Stomach smooth muscle (tissue), 2 donors: ENCODE results near the gene HCN3.

ENCODE experiments used
- H3K27ac ChIP-seq: one replicate; pipeline ENCODE4 v1.7.0; 2013; ENCODE audit warnings: mild to moderate bottlenecking, low read length, inconsistent platforms
- H3K27me3 ChIP-seq, 2 donors: one replicate each; pipeline ENCODE4 v1.7.0; 2013; ENCODE audit warnings: low read length in 2 of 2; ENCODE audit not compliant: insufficient read depth in 2 of 2, control insufficient read depth in 1 of 2
- H3K36me3 ChIP-seq, 2 donors: one replicate each; pipeline ENCODE4 v1.7.0; 2013; ENCODE audit warnings: low read length in 2 of 2; ENCODE audit not compliant: control insufficient read depth in 2 of 2, insufficient read depth in 2 of 2
- H3K4me1 ChIP-seq: one replicate; pipeline ENCODE4 v1.7.0; 2013; ENCODE audit warnings: low read length; ENCODE audit not compliant: control insufficient read depth, insufficient read depth
- H3K4me3 ChIP-seq, 2 donors: one replicate each; pipeline ENCODE4 v1.7.0; 2013; ENCODE audit warnings: low read length in 2 of 2
- H3K9ac ChIP-seq, 2 donors: one replicate each; pipeline ENCODE4 v1.7.0; 2013; ENCODE audit warnings: low read length in 2 of 2, mild to moderate bottlenecking in 1 of 2
- H3K9me3 ChIP-seq, 2 donors: one replicate each; pipeline ENCODE4 v1.7.0; 2013; ENCODE audit warnings: low read length in 2 of 2; ENCODE audit not compliant: control insufficient read depth in 2 of 2
- donor health status: healthy.
- donor health status: Pancreatic carcinoma.

HCN3 gene

DNA sequence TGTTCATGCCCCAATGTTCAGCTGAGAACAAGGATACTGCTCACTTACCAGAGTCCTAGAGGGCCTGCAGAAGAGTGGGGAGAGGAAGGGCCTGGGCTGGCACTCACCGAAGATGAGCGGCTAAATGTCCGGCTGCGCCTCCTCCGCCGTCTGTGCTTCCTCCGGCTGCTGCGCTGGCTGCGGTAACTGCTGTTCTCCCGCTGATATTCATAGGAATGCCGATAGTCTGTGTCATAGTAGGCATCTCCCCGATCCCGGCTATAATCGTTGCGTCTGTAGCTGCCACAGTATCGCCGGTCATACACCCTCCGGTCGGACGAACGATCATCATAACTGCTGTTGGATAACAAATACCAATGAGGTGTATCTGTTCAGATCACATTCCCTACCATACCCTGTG is 7.9 kb upstream of the HCN3 start:
- Histone ChIP-seq H3K4me1 (peaks cover 18% of the 10 kb centered on the region), H3K27ac (no peak overlapping the region), H3K9me3 (no peaks in the 10 kb centered on the region), H3K4me3 (no peak overlapping the region), H3K27me3 (no peaks in the 10 kb centered on the region), H3K9ac (no peak overlapping the region), H3K36me3 (peaks cover 52 to 54% of the 10 kb centered on the region in 2 donors)

DNA sequence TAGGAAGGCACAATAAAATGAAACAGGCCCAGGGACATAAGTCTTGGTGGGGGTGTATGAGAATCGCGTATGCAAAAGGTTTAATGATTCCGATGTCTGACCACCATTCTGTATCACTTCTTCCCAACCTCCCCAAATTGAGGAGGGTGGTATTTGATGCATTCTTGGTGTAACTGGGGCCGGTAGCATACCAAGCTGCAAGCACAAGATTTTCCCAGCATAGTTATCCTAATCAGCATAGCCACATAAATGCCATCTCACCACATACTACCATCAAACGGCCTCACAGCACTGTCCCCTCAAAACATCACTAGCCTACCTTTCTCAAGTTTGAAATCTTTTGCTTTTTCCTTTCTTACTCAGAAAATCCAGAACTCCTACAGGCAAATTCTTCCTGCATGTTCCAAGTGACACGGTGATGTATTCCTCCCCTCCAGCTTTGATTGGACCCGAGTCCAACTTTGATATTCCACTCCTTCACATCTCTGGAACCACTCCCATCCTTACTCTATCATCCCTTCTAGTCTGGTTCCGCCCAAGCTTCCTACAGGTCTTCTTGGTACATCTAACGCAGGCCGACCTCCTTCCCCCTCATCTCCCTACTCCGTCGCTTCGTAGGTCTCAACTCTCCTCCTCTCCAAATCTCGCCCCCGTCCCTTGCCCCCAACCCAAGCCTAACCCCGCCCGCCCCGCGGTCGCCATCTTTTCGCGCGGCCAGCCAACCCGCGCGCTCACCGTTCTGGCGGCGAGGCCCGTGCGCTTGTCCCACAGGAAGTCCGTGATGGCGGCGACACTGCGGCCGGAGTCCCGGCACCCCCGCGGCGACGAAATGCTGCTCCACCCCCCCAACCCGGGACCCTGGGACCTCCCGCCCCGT is 4.6 kb upstream of the HCN3 start:
- Histone ChIP-seq H3K4me1 (peaks cover 27% of the 10 kb centered on the region), H3K9ac (peak overlapping the region; percentile 79 to 81), H3K27me3 (no peaks in the 10 kb centered on the region), H3K4me3 (peak overlapping the region; percentile 87 to 89), H3K9me3 (no peaks in the 10 kb centered on the region), H3K36me3 (peaks cover 27 to 29% of the 10 kb centered on the region in 2 donors), H3K27ac (peak overlapping the region; percentile 80)

DNA sequence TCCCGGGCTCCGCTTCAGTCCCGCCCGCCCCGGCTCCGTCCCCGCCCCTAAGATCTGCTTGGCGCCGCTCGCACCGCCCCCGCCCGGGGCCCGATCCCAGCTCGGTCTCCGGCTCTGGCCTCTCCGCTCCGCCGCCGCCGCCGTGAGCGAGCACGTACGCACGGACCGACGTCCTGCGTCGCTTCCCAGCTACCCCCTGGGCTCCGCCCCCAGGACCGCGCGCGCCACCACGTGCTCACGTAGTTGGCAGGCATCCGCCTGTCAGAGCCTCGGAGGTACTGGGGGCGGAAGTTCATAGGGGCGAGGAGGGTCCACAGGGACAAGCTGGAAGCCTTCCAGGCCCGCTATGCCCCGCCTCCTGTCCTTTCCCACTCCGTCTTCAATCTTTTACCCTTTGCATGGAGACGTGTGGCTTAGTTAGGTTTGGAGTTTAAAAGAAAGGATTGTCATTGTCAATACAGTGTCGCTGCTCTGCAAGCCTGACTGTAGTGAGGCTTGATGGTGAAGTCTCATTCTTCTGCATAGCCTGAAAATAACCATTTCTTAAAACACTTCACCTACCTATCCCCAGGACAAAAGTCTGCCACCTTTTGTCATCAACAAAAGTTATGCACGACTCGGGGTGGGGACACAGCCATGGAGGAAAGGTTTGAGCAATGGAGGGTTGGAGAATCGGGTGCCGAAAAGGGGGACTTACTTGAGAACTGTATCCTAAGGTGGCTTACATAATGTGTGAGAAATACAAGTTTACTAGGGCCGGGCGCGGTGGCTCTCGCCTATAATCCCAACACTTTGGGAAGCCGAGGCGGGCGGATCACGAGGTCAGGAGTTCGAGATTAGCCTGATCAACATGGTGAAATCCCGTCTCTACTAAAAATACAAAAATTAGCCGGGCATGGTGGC is 3.7 kb upstream of the HCN3 start, which contains the start of gene CLK2:
Gene CLK2, minus strand, starts transcription at position 162 of the 903 bp plus-strand sequence. CDS start 2,527 bp downstream, outside the sequence.
- Histone ChIP-seq H3K4me3 (peak within 1 kb of the TSS; percentile 87 to 89), H3K9ac (peak within 1 kb of the TSS; percentile 79 to 81), H3K27ac (peak within 1 kb of the TSS; percentile 80), H3K36me3 (peaks cover 19 to 20% of the 10 kb centered on the region in 2 donors), H3K4me1 (peaks cover 33% of the 10 kb centered on the region), H3K9me3 (no peaks in the 10 kb centered on the region), H3K27me3 (no peaks in the 10 kb centered on the region)

DNA sequence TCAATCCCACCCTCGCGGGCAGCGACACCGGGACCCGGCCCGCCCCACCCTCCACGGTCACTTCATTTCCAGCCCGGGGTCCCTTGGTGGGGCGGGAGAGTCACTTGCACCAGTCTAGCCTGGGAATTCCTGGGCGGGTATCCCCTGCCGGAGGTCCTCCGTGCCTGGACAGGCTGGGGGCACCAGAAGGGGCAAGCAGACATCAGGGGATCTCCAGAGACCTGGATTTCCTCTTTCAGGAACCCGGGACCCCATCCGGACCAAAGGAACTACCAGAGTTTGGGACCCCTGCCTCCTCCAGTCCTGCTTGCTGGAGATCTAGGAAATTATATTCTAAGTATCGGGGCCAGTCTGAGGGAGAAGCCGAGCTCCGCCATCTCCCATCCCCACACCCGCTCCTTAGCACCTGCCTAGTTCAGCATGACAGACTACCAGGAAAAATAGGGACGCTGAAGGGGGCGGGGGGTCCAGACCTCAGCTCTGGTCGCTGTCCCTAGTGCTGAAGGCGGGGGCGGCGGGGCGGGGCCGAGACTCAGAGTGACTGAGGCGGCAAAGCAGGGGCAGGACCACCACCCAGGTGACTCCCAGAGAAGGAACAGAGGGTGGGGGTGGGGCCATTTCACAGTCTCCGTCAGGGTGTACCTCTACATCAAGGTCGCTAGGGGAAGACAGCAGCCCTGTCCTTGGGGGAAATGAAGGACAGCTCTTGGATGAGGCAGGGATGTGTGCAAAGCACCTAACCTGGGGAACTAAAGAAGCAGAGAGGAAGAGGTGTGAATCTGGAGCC is 832 bp downstream of the HCN3 start:
- Histone ChIP-seq H3K4me3 (peak overlapping the region; percentile 36 to 82), H3K27ac (no peak overlapping the region), H3K9ac (peak overlapping the region in 1 of 2 donors; percentile 68), H3K27me3 (no peaks in the 10 kb centered on the region), H3K9me3 (no peaks in the 10 kb centered on the region), H3K36me3 (no peaks in the 10 kb centered on the region), H3K4me1 (peaks cover 21% of the 10 kb centered on the region)

DNA sequence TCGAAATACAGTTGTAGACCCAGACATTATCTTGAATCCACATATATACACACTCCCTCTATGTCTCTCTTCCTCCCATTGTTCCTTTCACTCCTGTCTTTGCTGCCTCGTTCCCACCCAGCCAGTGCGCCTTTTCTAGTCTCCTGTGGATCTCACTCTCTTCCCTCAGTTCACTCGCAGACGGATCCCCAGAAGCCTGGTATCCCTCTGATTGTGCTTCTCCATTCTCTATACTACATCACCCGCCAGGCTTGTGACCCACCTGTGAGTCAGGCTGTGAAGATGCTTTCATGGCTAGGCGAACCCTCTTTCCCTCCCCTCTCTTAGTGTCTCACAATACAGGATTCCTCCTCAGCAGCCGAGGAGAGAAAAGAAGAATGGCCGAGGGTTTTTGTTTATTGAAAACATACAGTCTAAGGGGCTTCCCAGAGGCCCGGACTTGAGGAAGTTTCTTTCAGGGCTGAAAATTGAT is 1.5 kb downstream of the HCN3 start:
- H3K27ac ChIP-seq, result no peak overlapping the region
- H3K27me3 ChIP-seq, result no peaks in the 10 kb centered on the region
- no peak overlapping the region for H3K9ac ChIP-seq
- H3K4me3 ChIP-seq, result peak overlapping the region in 1 of 2 donors; percentile 7
- no peaks in the 10 kb centered on the region for H3K36me3 ChIP-seq
- no peaks in the 10 kb centered on the region for H3K9me3 ChIP-seq
- peaks cover 19% of the 10 kb centered on the region for H3K4me1 ChIP-seq

DNA sequence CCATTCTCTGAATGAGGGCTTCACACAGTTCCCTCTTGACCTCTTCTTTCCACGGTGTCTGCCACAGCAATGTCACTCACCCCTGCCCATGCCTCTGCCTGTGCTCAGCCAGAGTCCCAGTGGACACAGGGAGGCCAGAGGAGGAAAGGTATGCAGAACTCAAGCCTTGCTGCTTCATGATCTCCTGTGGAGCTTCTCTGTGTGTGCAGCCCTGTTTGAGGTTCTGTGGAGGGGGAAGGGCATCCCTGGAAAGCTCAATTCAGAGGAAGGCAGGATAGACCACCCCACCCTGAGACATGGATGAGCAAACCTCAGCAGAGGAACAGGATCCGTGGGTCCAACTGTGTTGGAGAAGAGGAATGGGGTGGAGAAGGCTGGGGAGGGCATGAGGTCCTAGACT is 2.0 kb downstream of the HCN3 start:
- Histone ChIP-seq H3K4me3 (no peak overlapping the region), H3K9ac (no peak overlapping the region), H3K27me3 (no peaks in the 10 kb centered on the region), H3K36me3 (no peaks in the 10 kb centered on the region), H3K4me1 (peaks cover 17% of the 10 kb centered on the region), H3K27ac (no peak overlapping the region), H3K9me3 (no peaks in the 10 kb centered on the region)

DNA sequence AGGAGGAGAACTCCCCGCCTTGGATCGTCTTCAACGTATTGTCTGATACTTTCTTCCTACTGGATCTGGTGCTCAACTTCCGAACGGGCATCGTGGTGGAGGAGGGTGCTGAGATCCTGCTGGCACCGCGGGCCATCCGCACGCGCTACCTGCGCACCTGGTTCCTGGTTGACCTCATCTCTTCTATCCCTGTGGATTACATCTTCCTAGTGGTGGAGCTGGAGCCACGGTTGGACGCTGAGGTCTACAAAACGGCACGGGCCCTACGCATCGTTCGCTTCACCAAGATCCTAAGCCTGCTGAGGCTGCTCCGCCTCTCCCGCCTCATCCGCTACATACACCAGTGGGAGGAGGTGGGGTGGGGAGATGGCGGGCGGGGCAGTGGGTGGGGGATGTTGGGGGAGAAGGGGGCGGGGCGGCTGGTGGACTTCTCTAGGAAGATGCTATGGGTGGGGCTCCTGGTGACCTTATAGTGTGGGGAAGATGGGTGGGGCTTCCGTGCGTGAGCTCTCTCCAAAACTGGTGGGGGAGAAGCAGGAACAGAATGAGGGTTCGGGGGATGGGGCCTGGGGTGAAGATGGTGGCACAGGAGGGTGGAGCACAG is 5.3 kb downstream of the HCN3 start:
- Histone ChIP-seq H3K27me3 (no peaks in the 10 kb centered on the region), H3K27ac (no peak overlapping the region), H3K9me3 (no peaks in the 10 kb centered on the region), H3K36me3 (no peaks in the 10 kb centered on the region), H3K4me3 (no peak overlapping the region), H3K4me1 (peaks cover 10% of the 10 kb centered on the region), H3K9ac (no peak overlapping the region)

DNA sequence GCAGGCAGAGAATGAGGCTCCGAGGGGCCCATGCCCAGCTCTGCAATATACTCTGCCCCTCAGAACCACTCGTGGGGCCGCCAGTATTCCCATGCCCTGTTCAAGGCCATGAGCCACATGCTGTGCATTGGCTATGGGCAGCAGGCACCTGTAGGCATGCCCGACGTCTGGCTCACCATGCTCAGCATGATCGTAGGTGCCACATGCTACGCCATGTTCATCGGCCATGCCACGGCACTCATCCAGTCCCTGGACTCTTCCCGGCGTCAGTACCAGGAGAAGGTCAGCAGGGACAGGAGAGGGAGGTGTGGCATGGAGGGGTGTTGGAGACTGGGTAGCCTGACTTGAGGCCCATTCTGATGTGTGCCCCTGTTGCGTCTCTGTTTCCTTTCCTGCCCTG is 7.2 kb downstream of the HCN3 start:
- no peaks in the 10 kb centered on the region for H3K36me3 ChIP-seq
- H3K27me3 ChIP-seq, result no peaks in the 10 kb centered on the region
- no peak overlapping the region for H3K9ac ChIP-seq
- no peak overlapping the region for H3K4me3 ChIP-seq
- H3K27ac ChIP-seq, result no peak overlapping the region
- no peaks in the 10 kb centered on the region for H3K4me1 ChIP-seq
- no peaks in the 10 kb centered on the region for H3K9me3 ChIP-seq

DNA sequence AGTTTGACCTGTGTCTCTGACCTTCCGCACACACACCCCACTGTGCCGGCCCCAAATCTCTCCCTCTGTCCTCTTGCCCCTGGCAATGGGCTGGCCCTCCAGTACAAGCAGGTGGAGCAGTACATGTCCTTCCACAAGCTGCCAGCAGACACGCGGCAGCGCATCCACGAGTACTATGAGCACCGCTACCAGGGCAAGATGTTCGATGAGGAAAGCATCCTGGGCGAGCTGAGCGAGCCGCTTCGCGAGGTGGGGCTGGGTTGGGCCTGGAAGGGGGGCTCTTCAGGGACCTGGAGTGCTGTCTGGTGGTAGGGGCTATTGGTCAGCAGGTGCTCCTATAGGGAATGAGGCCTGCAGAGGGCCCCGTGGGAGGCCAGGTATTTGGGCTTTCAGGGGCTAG is 7.8 kb downstream of the HCN3 start:
- Histone ChIP-seq H3K9me3 (no peaks in the 10 kb centered on the region), H3K27me3 (no peaks in the 10 kb centered on the region), H3K36me3 (no peaks in the 10 kb centered on the region), H3K9ac (no peak overlapping the region), H3K4me1 (no peaks in the 10 kb centered on the region), H3K4me3 (no peak overlapping the region), H3K27ac (no peak overlapping the region)

DNA sequence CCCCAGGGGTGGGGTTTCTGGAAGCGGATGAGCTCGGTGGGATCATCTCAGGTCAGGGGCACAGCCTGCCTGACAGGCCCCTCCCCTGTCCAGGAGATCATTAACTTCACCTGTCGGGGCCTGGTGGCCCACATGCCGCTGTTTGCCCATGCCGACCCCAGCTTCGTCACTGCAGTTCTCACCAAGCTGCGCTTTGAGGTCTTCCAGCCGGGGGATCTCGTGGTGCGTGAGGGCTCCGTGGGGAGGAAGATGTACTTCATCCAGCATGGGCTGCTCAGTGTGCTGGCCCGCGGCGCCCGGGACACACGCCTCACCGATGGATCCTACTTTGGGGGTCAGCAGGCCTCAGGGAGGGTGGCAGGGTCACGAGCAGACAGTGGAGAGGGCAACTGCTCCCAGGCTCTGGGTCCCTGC is 8.4 kb downstream of the HCN3 start:
- H3K27me3 ChIP-seq, result no peaks in the 10 kb centered on the region
- no peaks in the 10 kb centered on the region for H3K4me1 ChIP-seq
- H3K4me3 ChIP-seq, result no peak overlapping the region

More for the DNA sequence above, 8.4 kb downstream of the HCN3 start:
- Histone ChIP-seq H3K27ac (no peak overlapping the region), H3K36me3 (no peaks in the 10 kb centered on the region), H3K9me3 (no peaks in the 10 kb centered on the region), H3K9ac (no peak overlapping the region)
